A673 (cell line): ENCODE measurements around the gene DPPA5.

Source experiments
- CTCF ChIP-seq: fragments of 300-800, 200-600 bp; sonication (generic); conservative IDR thresholded peaks from 2 replicates; pipeline ENCODE4 v1.5.1; 2017; ENCODE audit warnings: low read depth, mild to moderate bottlenecking, antibody characterized with exemption, low read length, moderate library complexity, mixed read lengths
- EZH2 ChIP-seq: fragments of 200-600 bp; sonication (generic); IDR thresholded peaks from 2 replicates; pipeline ENCODE4 v1.6.1; 2017; ENCODE audit warnings: borderline replicate concordance, low read depth, mild to moderate bottlenecking, mixed read lengths, antibody characterized with exemption, low read length; ENCODE audit not compliant: poor library complexity, severe bottlenecking

GRCh38 chr6:73377225-73377624 lies 23.1 kb upstream of the DPPA5 start:
- TF ChIP-seq CTCF (no peak), EZH2 (no peak)
